Parathyroid adenoma (tissue), 2 donors: ENCODE measurements around the gene TNPO2.

Source experiments
- H2AFZ ChIP-seq: fragments of 300-600 bp; sonication (generic); one replicate; pipeline ENCODE4 v1.7.0; 2017; ENCODE audit warnings: antibody characterized with exemption, mild to moderate bottlenecking
- H3K27ac ChIP-seq: fragments of 300-600 bp; sonication (generic); one replicate; pipeline ENCODE4 v1.7.0; 2017
- H3K27me3 ChIP-seq: fragments of 300-600 bp; sonication (generic); one replicate; pipeline ENCODE4 v1.7.0; 2017; ENCODE audit warnings: low read length; ENCODE audit not compliant: control insufficient read depth, insufficient read depth
- H3K36me3 ChIP-seq: fragments of 300-600 bp; sonication (generic); one replicate; pipeline ENCODE4 v1.7.0; 2017; ENCODE audit warnings: low read length; ENCODE audit not compliant: control insufficient read depth, insufficient read depth
- H3K4me1 ChIP-seq: fragments of 300-600 bp; sonication (generic); one replicate; pipeline ENCODE4 v1.7.0; 2017; ENCODE audit warnings: control low read depth
- H3K4me2 ChIP-seq: fragments of 300-600 bp; sonication (generic); one replicate; pipeline ENCODE4 v1.7.0; 2017; ENCODE audit warnings: low read length
- H3K4me3 ChIP-seq: fragments of 300-600 bp; sonication (generic); one replicate; pipeline ENCODE4 v1.7.0; 2017; ENCODE audit warnings: low read depth, low read length
- H3K79me2 ChIP-seq: fragments of 300-600 bp; sonication (generic); one replicate; pipeline ENCODE4 v1.7.0; 2017; ENCODE audit warnings: control low read depth
- H3K9ac ChIP-seq: fragments of 300-600 bp; sonication (generic); one replicate; pipeline ENCODE4 v1.7.0; 2017; ENCODE audit warnings: mild to moderate bottlenecking
- H3K9me3 ChIP-seq: fragments of 300-600 bp; sonication (generic); one replicate; pipeline ENCODE4 v1.7.0; 2017; ENCODE audit warnings: low read length; ENCODE audit not compliant: control insufficient read depth
- TF ChIP-seq, protein P1 (sequence below): fragments of 300-600 bp; sonication (generic); IDR thresholded peaks from one replicate; pipeline ENCODE4 v1.7.0; 2017; ENCODE audit warnings: antibody characterized with exemption, mild to moderate bottlenecking
- donor health status: primary hyperparathyroidism.

Gene TNPO2

DNA sequence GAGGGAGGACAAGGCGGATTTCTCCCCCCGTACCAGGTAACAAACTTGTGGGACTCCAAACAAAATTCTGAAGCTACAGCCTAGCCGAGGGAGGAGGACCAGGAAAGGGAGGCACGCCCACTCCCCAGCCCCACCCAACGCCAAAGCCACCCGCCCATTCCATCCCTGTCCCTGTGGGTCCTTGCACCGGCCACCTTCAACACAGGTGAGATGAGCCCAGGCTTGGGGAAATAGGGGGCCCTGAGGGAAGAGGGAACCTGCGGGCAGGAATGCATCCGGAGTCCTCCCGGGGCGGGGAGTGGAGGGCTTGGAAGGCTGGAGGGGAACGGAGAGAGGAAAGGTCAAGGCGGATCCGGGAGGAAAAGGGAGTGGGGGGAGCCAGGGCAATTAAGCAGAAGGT, 27.9 kb upstream of the TNPO2 start, which contains the start of gene BEST2:
TSS of gene BEST2 (plus strand) at position 157 of the 400 bp plus-strand sequence. CDS start 802 bp downstream, outside the sequence.
- no peaks in the 10 kb centered on the region for H3K79me2 ChIP-seq
- H3K9me3 ChIP-seq: no peaks in the 10 kb centered on the region
- H3K4me1 ChIP-seq: no peaks in the 10 kb centered on the region
- H3K27ac ChIP-seq: no peak within 1 kb of the TSS
- H3K4me2 ChIP-seq: no peak within 1 kb of the TSS
- TF ChIP-seq, protein P1, sequence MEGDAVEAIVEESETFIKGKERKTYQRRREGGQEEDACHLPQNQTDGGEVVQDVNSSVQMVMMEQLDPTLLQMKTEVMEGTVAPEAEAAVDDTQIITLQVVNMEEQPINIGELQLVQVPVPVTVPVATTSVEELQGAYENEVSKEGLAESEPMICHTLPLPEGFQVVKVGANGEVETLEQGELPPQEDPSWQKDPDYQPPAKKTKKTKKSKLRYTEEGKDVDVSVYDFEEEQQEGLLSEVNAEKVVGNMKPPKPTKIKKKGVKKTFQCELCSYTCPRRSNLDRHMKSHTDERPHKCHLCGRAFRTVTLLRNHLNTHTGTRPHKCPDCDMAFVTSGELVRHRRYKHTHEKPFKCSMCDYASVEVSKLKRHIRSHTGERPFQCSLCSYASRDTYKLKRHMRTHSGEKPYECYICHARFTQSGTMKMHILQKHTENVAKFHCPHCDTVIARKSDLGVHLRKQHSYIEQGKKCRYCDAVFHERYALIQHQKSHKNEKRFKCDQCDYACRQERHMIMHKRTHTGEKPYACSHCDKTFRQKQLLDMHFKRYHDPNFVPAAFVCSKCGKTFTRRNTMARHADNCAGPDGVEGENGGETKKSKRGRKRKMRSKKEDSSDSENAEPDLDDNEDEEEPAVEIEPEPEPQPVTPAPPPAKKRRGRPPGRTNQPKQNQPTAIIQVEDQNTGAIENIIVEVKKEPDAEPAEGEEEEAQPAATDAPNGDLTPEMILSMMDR: no peak
- H3K4me3 ChIP-seq: no peak within 1 kb of the TSS
- no peak within 1 kb of the TSS for H2AFZ ChIP-seq
- H3K27me3 ChIP-seq: no peaks in the 10 kb centered on the region
- no peak within 1 kb of the TSS for H3K9ac ChIP-seq
- no peaks in the 10 kb centered on the region for H3K36me3 ChIP-seq

DNA sequence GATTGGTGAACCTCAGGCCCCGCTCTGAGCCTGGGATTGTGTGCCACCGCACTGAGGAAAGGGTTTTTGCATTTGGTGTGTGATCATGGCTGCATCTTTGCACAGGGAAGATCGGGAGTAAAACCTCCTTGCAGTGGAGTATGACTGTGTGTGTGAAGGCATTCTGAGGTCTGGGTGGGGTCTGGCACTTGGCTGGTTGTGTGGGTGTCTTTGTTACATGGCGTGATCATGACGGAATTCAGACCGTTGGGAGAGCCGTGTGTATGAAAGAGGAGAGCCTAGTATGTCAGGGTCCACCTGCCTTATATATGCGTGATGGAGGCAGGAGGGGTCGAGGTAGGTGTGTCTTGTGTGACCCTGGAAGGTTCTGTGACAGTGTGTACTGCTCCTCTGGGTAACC, 27.1 kb upstream of the TNPO2 start:
- no peak overlapping the region for H3K4me2 ChIP-seq
- no peak overlapping the region for H3K27ac ChIP-seq
- no peaks in the 10 kb centered on the region for H3K4me1 ChIP-seq
- TF ChIP-seq, protein P1: no peak
- no peaks in the 10 kb centered on the region for H3K9me3 ChIP-seq
- H3K9ac ChIP-seq: no peak overlapping the region
- H3K4me3 ChIP-seq: no peak overlapping the region
- no peak overlapping the region for H2AFZ ChIP-seq
- H3K27me3 ChIP-seq: no peaks in the 10 kb centered on the region
- H3K36me3 ChIP-seq: no peaks in the 10 kb centered on the region
- no peaks in the 10 kb centered on the region for H3K79me2 ChIP-seq

DNA sequence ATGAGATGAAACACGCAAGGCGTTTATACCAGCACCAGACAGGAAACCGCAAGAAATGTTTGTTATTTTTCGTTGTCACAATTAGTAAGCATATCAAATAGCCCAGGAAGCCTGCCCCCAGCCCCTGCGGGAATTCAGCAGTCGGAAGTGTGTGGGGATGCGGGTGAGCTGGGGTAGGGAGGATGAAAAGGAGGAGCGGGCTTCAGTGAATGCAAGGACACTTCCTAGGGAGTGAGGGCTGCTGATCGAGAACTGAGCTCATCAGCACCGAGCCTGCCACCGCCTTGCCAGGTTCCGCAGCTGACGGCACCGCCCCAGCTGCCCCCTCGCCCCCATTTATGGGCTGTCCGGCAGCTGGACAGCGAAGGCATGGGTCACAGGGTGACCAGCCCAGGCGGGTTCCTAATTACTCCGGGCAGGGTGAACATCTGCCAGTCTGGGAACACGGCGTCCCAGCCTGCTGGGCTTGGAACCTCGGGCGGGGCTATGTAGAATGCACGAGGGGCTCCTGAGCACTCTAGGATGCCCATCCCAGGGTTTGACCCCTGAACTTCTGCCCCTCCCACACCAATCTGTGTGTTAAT, 26.3 kb upstream of the TNPO2 start:
- H3K9ac ChIP-seq: no peak overlapping the region

DNA sequence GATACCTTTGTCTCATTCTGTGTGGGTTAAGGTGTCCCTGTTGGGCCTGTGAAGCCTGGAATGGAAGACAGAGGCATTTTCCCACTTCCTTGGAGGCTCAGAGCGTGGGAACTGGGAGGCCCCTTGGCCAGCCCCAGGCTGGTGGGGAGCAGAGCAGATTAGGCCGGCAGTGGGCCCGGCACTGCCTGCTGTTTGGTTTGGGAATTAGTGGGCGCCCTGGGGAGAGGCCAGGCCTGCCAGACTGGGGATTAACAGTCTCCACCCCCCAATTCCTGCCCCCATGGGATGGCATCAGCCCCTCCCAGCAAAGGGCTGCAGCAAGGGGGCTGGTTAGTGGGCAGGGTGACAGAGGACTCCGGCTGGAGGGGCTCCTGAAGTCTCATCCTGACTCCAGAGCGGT, 24.8 kb upstream of the TNPO2 start:
- no peaks in the 10 kb centered on the region for H3K4me1 ChIP-seq
- no peak overlapping the region for H3K4me2 ChIP-seq
- no peaks in the 10 kb centered on the region for H3K79me2 ChIP-seq
- TF ChIP-seq, protein P1: no peak
- H3K9ac ChIP-seq: no peak overlapping the region
- no peak overlapping the region for H2AFZ ChIP-seq
- H3K27me3 ChIP-seq: no peaks in the 10 kb centered on the region
- no peak overlapping the region for H3K4me3 ChIP-seq
- H3K36me3 ChIP-seq: no peaks in the 10 kb centered on the region
- H3K27ac ChIP-seq: no peak overlapping the region
- H3K9me3 ChIP-seq: no peaks in the 10 kb centered on the region

More for the DNA sequence above, 26.3 kb upstream of the TNPO2 start:
- H3K4me3 ChIP-seq: no peak overlapping the region
- TF ChIP-seq, protein P1: no peak
- H3K4me1 ChIP-seq: no peaks in the 10 kb centered on the region
- no peaks in the 10 kb centered on the region for H3K79me2 ChIP-seq
- H2AFZ ChIP-seq: no peak overlapping the region
- H3K4me2 ChIP-seq: no peak overlapping the region
- no peaks in the 10 kb centered on the region for H3K27me3 ChIP-seq
- no peak overlapping the region for H3K27ac ChIP-seq
- no peaks in the 10 kb centered on the region for H3K9me3 ChIP-seq
- no peaks in the 10 kb centered on the region for H3K36me3 ChIP-seq

DNA sequence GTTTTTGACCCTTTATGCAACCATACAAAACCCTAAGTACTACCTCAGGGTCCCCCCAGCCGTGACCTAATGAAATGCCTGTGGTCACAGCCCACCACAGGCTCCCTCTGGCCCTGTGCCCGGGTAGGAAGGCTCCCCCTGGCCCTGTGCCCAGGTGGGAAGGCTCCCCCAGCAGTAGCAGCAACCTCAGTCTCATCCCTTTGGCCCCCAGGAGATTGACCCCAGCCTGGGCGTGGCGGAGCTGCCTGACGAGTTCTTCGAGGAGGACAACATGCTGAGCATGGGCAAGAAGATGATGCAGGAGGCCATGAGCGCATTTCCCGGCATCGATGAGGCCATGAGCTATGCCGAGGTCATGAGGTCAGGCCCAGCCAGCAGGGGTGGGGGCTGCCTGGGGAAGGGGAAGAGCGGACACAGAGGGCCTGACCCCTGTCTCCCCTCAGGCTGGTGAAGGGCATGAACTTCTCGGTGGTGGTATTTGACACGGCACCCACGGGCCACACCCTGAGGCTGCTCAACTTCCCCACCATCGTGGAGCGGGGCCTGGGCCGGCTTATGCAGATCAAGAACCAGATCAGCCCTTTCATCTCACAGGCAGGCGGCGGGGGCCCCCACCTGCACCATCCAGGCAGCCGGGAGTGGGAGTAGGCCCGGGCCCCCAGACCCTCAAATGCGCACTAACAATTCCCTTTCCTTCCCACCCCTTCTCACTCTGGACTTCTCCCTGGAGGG, 21.6 kb upstream of the TNPO2 start:
- Histone ChIP-seq H3K9me3 (no peaks in the 10 kb centered on the region), H3K79me2 (no peaks in the 10 kb centered on the region), H3K27me3 (no peaks in the 10 kb centered on the region), H3K27ac (no peak overlapping the region), H3K4me1 (no peaks in the 10 kb centered on the region), H3K9ac (no peak overlapping the region), H2AFZ (no peak overlapping the region), H3K36me3 (no peaks in the 10 kb centered on the region), H3K4me3 (no peak overlapping the region), H3K4me2 (no peak overlapping the region)
- TF ChIP-seq, protein P1: no peak
